HEK293 (cell line): ENCODE results near the gene ARIH2.

ENCODE experiments used
- BCL11A ChIP-seq: fragments of 450-650 bp; formaldehyde crosslinking; IDR thresholded peaks from 2 replicates; pipeline ENCODE4 v1.5.1; 2016; ENCODE audit warnings: low read depth, missing biosample characterization, missing genetic modification characterization
- CTCF ChIP-seq: fragments of 450-650 bp; formaldehyde crosslinking; IDR thresholded peaks from 2 replicates; pipeline ENCODE4 v1.5.1; 2016; ENCODE audit warnings: missing biosample characterization, missing genetic modification characterization
- ELK4 ChIP-seq: IDR thresholded peaks from 2 replicates; pipeline ENCODE4 v1.6.1; 2011; ENCODE audit warnings: mild to moderate bottlenecking, low read depth, low read length, borderline replicate concordance
- ZBTB8A ChIP-seq: fragments of 450-650 bp; formaldehyde crosslinking; IDR thresholded peaks from 2 replicates; pipeline ENCODE4 v1.5.1; 2016; ENCODE audit warnings: missing biosample characterization, missing genetic modification characterization
- ZEB2 ChIP-seq: fragments of 450-650 bp; formaldehyde crosslinking; IDR thresholded peaks from 2 replicates; pipeline ENCODE4 v1.5.1; 2016; ENCODE audit warnings: missing biosample characterization, missing genetic modification characterization
- ZNF248 ChIP-seq: fragments of 450-650 bp; formaldehyde crosslinking; IDR thresholded peaks from 2 replicates; pipeline ENCODE4 v1.5.1; 2017; ENCODE audit warnings: missing biosample characterization, missing genetic modification characterization
- ZNF660 ChIP-seq: fragments of 450-650 bp; IDR thresholded peaks from 2 replicates; pipeline ENCODE4 v1.5.1; 2018; ENCODE audit warnings: missing biosample characterization, mild to moderate bottlenecking, missing genetic modification characterization
- ZNF777 ChIP-seq: fragments of 450-650 bp; formaldehyde crosslinking; IDR thresholded peaks from 2 replicates; pipeline ENCODE4 v1.5.1; 2017; ENCODE audit warnings: missing biosample characterization, missing genetic modification characterization, borderline replicate concordance
- TF ChIP-seq, protein P1 (sequence below): fragments of 450-650 bp; IDR thresholded peaks from 2 replicates; pipeline ENCODE4 v1.5.1; 2018; ENCODE audit warnings: missing biosample characterization, missing genetic modification characterization

DNA sequence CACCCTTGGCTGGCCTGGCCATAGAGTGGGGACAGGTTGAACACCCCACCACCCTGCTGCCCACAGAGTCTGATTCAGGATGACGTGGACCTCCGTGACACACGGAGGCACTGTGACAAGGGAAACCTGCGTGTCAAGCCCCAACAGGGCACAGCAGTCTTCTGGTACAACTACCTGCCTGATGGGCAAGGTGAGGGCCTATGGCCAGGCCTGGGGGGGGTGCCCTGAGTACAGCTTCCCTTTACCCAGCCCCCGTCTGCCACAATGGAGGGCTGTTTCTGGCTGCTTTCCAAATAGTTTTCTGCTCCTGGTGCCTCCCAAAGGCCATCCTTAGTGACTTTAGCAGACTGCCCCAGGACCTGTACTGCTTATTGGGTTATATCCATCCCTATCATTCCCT, 87.4 kb downstream of the ARIH2 start:
- TF ChIP-seq ZBTB8A (tag by site-specific recombination), result no peak
- no peak for TF ChIP-seq ZNF777 (tag by site-specific recombination)
- TF ChIP-seq BCL11A (tag by site-specific recombination), result no peak
- TF ChIP-seq ZEB2, result no peak
- TF ChIP-seq, protein P1, sequence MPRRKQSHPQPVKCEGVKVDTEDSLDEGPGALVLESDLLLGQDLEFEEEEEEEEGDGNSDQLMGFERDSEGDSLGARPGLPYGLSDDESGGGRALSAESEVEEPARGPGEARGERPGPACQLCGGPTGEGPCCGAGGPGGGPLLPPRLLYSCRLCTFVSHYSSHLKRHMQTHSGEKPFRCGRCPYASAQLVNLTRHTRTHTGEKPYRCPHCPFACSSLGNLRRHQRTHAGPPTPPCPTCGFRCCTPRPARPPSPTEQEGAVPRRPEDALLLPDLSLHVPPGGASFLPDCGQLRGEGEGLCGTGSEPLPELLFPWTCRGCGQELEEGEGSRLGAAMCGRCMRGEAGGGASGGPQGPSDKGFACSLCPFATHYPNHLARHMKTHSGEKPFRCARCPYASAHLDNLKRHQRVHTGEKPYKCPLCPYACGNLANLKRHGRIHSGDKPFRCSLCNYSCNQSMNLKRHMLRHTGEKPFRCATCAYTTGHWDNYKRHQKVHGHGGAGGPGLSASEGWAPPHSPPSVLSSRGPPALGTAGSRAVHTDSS (tag by site-specific recombination), result no peak
- TF ChIP-seq ZNF660 (tag by site-specific recombination), result no peak
- no peak for TF ChIP-seq ZNF248 (tag by site-specific recombination)
- no peak for TF ChIP-seq CTCF (tag by site-specific recombination)
- TF ChIP-seq ELK4, result no peak
